ENCODE results near the gene GSDMA.
A peak's percentile ranks its signal among the peaks of the same experiment; 100 is the strongest.

GSDMA gene

GRCh38 chr17:40021451-40021971, 58.7 kb downstream of the GSDMA start:
- DNase-seq (ENCODE audit: low read depth, low spot score) = no peak

DNA sequence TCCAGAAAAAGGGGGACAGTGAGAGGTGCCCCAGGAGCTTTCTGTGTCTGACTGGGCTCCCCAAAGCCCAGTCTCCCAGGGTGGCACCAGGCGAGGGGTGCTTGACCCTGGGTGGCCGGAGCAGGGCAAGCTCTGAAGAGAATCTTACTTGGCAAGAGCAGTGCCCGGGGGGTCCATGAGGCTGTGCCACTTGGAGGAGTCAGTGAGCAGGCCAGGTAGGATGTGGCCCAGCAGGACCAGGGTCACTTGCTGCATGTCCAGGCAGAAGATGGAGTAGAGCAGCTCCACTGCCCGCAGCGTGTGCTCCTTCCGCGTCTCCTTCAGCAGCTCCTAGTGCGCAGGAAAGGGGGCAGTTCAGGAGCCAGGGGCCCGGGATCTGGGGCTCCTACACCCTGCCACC, 59.7 kb downstream of the GSDMA start:
- no peak for DNase-seq (ENCODE audit: low read depth, low spot score)

DNA sequence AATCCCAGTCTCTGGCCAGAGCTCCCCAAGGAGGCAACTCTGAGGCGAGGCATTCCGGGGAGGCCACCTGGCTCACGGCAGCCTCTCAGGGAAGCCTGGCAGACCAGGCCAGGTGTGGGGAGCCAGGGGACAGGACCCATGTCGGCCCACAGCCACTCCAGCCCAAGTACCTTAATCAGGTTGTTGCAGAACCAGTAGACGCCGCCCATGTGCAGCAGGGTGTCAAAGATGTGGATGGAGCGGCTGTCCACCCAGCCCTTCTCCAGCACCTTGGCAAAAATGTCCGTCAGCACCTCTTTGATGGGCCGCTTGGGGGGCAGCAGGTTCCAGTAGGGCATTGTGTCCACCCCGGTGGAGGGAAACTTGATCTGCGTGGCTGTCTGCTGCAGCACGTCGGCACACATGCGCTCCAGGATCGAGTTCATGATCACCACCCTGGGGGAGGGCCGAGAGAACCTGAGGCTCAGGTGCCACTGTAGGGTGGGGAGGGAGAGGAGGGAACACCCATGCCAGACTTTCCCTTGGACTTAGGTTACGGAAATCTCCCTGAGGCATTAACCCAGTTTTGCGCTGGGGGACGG, 60.2 kb downstream of the GSDMA start:
- DNase-seq (ENCODE audit: low read depth, low spot score) = no peak

- no peak for DNase-seq (ENCODE audit: low read depth, low spot score)
Measured at GRCh38 chr17:40023590-40024292, 60.9 kb downstream of the GSDMA start.

DNA sequence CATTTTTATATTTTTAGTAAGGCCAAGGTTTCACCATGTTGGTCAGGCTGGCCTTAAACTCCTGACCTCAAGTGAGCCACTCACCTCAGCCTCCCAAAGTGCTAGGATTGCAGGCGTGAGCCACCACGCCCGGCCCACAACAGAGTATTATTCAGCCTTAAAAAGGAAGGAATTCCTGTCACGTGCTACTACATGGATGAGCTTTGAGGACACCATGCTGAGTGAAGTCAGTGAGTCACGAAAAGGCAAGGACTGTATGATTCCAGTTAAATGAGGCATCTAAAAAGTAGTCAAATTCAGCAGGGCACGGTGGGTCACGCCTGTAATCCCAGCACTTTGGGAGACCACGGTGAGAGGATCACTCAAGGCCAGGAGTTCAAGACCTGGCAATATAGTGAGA, 62.1 kb downstream of the GSDMA start:
- no peak for DNase-seq (ENCODE audit: low read depth, low spot score)

DNA sequence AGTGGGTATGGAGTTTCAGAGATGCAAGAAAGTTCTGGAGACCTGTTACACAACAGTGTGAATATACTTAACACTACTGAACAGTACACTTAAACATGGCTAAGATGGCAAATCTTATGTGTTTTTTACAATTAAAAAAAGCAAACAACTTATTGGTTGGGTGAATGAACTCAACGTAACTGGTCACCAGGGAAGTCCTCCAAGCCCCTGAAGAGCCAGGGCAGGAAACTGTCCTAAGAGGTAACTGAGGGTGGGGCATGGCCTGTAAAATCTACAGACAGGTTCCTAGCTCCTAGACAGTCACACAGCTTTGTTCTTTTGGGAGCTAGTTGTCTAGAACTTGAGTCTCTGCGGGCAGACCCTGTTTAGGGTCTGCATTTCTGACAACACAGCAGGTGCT, 62.8 kb downstream of the GSDMA start:
- no peak for DNase-seq (ENCODE audit: low read depth, low spot score)

DNA sequence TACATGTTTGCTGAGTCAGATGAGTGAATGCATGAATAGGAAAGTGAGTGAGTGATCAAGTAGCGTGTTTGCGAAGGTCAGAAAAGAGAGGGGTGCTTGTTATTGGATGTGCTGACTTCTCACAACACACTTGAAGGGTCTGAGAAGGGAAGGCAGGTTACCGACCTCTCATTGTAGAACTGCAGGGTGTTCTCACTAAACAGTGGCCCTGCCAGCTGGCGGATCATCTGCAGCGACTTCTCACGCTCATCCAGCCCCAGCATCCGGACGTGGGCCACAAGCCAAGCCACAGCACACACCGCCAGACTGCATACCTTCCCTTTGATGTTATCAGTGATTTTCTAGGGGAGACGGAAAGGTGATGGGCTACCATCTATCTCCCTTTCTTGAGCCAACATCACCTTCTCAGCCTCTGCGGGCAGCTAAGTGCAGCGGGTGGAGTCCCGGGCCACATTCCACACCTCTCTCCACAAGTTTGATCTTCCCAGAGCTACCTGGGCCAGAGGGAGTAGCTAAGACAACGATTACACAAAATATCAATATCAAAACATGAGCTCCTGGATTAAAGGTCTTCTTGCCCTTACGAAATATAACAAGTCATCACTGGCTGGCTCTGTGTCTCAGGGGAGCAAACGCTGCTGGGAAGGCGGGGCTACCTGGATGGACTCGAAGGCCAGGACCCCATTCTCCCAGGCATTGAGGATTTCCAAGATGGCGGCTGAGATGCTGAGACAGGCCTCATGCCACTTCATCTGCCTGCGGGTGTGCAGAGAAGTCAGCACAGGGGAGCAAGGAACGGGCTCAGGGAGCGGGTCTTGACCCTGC, 63.4 kb downstream of the GSDMA start:
- peak; percentile 15 for DNase-seq (ENCODE audit: low read depth, low spot score)

DNA sequence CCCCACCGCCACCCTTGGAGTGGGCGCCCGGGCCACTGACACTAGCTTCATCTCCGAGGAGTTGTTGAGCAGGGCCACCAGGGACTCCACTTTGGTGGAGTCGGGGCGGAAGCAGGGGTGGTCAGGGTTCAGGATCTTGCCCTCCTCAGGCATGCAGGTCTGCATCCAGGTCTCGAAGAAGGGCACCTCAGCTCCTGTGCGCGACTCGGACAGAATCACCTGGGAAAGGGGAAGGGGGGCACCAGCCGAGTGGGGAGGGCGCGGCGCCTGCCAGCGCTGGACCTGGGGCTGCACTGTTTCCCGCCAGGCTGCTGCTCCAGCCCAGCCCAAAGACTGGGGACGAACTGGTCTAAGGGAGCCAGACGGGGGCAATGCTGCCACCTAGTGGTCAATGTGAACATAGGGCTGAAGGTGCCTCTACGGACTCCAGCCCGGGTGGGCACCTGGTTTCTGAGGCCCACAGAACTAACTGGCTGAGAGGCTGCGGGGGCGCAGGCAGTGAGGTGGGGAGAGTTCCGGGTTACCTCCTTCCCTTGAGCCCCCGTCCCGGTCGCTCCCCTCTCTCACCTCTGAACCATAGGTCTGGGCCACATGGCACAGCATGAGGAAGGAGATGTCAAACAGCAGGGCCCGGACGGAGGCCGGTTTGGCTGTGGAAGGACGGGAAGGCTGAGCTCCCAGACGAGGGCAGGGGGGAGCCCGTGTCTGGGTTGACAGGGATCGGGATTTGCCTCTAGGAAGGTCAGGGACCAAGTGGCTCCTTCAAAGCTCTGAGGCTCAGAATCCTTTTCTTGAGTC, 64.2 kb downstream of the GSDMA start:
- peak; percentile 37 for DNase-seq (ENCODE audit: low read depth, low spot score)
